AG04449 (cell line): ENCODE measurements around the gene KRT36.

ENCODE experiments used
- CTCF ChIA-PET: fragments of 350-600 bp; formaldehyde crosslinking; extraction: SDS; loops from one replicate; lab custom pipeline; 2021; ENCODE audit warnings: antibody characterized with exemption; lab: Yijun Ruan, JAX
- POLR2A ChIA-PET: fragments of 400-600, 350-600 bp; formaldehyde crosslinking; extraction: SDS; loops from one replicate; lab custom pipeline; 2020; ENCODE audit warnings: antibody characterized with exemption, inconsistent platforms; lab: Yijun Ruan, JAX
- DNase-seq: peaks from one replicate; pipeline ENCODE4 v3.0.0-alpha.2; 2010; ENCODE audit warnings: low read depth, low spot score
- H3K4me3 ChIP-seq: 2 replicates; pipeline ENCODE4 v1.5.1; 2011; ENCODE audit warnings: low read depth, mild to moderate bottlenecking, control low read depth, low read length
- CTCF ChIP-seq: IDR thresholded peaks from one replicate; pipeline ENCODE4 v1.5.1; 2011; ENCODE audit warnings: mild to moderate bottlenecking, moderate library complexity, low read length, control low read depth, inconsistent platforms; ENCODE audit not compliant: insufficient read depth; ENCODE audit errors: missing control alignments

KRT36 gene

GRCh38 chr17:41444640-41445039, 45.1 kb downstream of the KRT36 start:
- POLR2A ChIA-PET = no interaction called here
- no peak for DNase-seq
- CTCF ChIA-PET = interaction anchor here (1.1 to 1.4 kb wide), 2 partner anchors 14 to 204 kb away, joined by 4 read pairs; no protein-coding TSS in a partner anchor

GRCh38 chr17:41444186-41444585, 45.5 kb downstream of the KRT36 start:
- POLR2A ChIA-PET = no interaction called here
- no peak for DNase-seq
- no peak for TF ChIP-seq CTCF
- H3K4me3 ChIP-seq = no peak overlapping the region
- CTCF ChIA-PET = interaction anchor here (0.9 to 1.1 kb wide), 2 partner anchors 10 to 14 kb away, joined by 3 to 4 read pairs; no protein-coding TSS in a partner anchor

More at GRCh38 chr17:41444640-41445039, 45.1 kb downstream of the KRT36 start:
- no peak overlapping the region for H3K4me3 ChIP-seq
- no peak for TF ChIP-seq CTCF

GRCh38 chr17:41442739-41443138, 47.0 kb downstream of the KRT36 start:
- CTCF ChIA-PET = interaction anchor here (2.0 kb wide), 1 partner anchor 8 kb away, joined by 5 read pairs; no protein-coding TSS in a partner anchor
- DNase-seq = peak; percentile 44

GRCh38 chr17:41440531-41441033, 49.1 kb downstream of the KRT36 start, which contains the start of gene KRT38:
Gene KRT38, minus strand, starts transcription at chr17:41440983. Its CDS starts 62 bp downstream, at chr17:41440921.
- no peak for DNase-seq
- ChIA-PET CTCF (interaction anchor here (1.7 kb wide), 1 partner anchor 208 kb away, joined by 5 read pairs; no protein-coding TSS in a partner anchor), POLR2A (no interaction called here)
- no peak for TF ChIP-seq CTCF
- H3K4me3 ChIP-seq = no peak within 1 kb of the TSS

More at GRCh38 chr17:41442739-41443138, 47.0 kb downstream of the KRT36 start:
- no peak for TF ChIP-seq CTCF
- H3K4me3 ChIP-seq = no peak overlapping the region
- POLR2A ChIA-PET = no interaction called here

GRCh38 chr17:41439375-41439774, 50.3 kb downstream of the KRT36 start:
- no peak for DNase-seq
- no peak for TF ChIP-seq CTCF
- H3K4me3 ChIP-seq = no peak overlapping the region
- ChIA-PET CTCF (interaction anchor here (1.0 to 1.2 kb wide), 2 partner anchors 9 to 57 kb away, joined by 3 read pairs; no protein-coding TSS in a partner anchor), POLR2A (no interaction called here)

- ChIA-PET CTCF (no interaction called here), POLR2A (no interaction called here)
- DNase-seq = no peak
- TF ChIP-seq CTCF = no peak
- no peak overlapping the region for H3K4me3 ChIP-seq
These were observed 51.9 kb downstream of the KRT36 start for GRCh38 chr17:41437769-41438168.
